Activated B cell treated with CpG ODN at 0.5 μM for 24 hours (primary cell): ENCODE measurements around the gene TAS2R30. TPM values are rescaled to one million over a fixed set of nuclear protein-coding genes. Genes with fewer than 3 reads are reported as not detected.

ENCODE experiments used
- ATAC-seq: fragments of 200-7000 bp; cut with Tn5 transposase; one replicate; pipeline ENCODE4 v1.10.0; 2021; ENCODE audit warnings: low read depth, mild to moderate bottlenecking, moderate library complexity
- CTCF ChIA-PET: fragments of 350-600 bp; sonication (Branson Sonifier 250); formaldehyde crosslinking; loops from one replicate; lab custom pipeline; 2021; ENCODE audit warnings: antibody characterized with exemption; lab: Charles Lee
- POLR2A ChIA-PET: fragments of 350-600 bp; sonication (Branson Sonifier 250); formaldehyde crosslinking; loops from one replicate; lab custom pipeline; 2021; ENCODE audit warnings: antibody characterized with exemption; lab: Charles Lee
- DNase-seq: peaks from one replicate; pipeline ENCODE4 v3.0.0; 2022
- H3K27ac Mint-ChIP-seq: one replicate; pipeline ENCODE4 v1.8.0; 2020; ENCODE audit warnings: mixed read lengths
- H3K27me3 Mint-ChIP-seq: one replicate; pipeline ENCODE4 v1.8.0; 2021; ENCODE audit warnings: mixed read lengths
- H3K36me3 Mint-ChIP-seq: one replicate; pipeline ENCODE4 v1.8.0; 2021; ENCODE audit warnings: low read depth, mixed read lengths
- H3K4me1 Mint-ChIP-seq: one replicate; pipeline ENCODE4 v1.8.0; 2021; ENCODE audit warnings: mixed read lengths
- H3K4me3 Mint-ChIP-seq: one replicate; pipeline ENCODE4 v1.8.0; 2020; ENCODE audit warnings: mild to moderate bottlenecking, mixed read lengths
- H3K9me3 Mint-ChIP-seq: one replicate; pipeline ENCODE4 v1.8.0; 2020; ENCODE audit warnings: mixed read lengths
- intact Hi-C: fragments of 100-400 bp; cut with micrococcal nuclease; formaldehyde crosslinking; loops from one replicate; pipeline ENCODE4 v1.15.1; 2024
- total RNA-seq: library from RNA; stranded (reverse); gene quantifications from 2 replicates; pipeline ENCODE4 v1.2.3, GENCODE V29; 2022
- TF ChIP-seq, protein P1 (sequence below): fragments of 200-600 bp; IDR thresholded peaks from one replicate; pipeline ENCODE4 v1.8.0; 2022; ENCODE audit warnings: antibody characterized with exemption, mild to moderate bottlenecking

Gene TAS2R30
- total RNA-seq, 1 donor from 2014 or later, result 6.3 TPM

DNA sequence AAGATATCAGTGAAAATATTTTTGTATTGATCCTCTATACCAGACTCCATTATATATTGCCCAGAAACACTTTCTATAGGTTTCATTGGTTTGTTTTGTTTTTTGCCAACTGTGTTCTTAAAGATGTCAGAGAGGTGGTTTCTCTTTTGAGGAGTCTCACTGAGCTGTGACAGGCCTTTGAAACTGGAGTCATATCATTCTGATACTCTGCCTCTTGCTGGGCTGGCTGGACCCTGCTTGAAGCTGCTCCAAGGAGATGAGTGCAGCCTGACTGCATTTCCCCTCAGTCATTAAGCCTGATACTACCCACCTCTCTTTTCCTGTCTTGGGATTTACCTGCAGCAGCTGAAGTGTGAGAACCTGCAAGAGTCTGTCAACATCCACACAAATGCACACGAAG is 16.4 kb upstream of the TAS2R30 start:
- H3K36me3 Mint-ChIP-seq, result peaks cover 31% of the 10 kb centered on the region
- no peak overlapping the region for H3K27ac Mint-ChIP-seq

DNA sequence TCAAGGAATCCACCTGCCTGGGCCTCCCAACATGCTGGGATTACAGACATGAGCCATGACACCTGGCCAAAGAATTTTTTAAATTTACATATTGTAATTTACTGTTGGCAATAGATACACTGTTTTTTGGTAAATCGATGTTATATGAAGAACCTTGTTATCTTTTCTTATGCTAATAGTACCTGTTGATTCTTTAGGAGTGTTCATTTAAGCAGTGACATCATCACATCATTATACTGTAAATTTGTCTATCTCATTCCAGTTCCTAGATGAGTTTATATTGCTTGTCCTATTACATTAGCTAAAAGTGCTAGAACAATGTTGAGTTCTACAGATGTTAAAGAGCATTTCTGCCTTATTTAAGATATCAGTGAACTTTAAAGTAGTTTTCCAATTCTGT is 13.0 kb upstream of the TAS2R30 start:
- no peak overlapping the region for H3K4me3 Mint-ChIP-seq
- TF ChIP-seq, protein P1, sequence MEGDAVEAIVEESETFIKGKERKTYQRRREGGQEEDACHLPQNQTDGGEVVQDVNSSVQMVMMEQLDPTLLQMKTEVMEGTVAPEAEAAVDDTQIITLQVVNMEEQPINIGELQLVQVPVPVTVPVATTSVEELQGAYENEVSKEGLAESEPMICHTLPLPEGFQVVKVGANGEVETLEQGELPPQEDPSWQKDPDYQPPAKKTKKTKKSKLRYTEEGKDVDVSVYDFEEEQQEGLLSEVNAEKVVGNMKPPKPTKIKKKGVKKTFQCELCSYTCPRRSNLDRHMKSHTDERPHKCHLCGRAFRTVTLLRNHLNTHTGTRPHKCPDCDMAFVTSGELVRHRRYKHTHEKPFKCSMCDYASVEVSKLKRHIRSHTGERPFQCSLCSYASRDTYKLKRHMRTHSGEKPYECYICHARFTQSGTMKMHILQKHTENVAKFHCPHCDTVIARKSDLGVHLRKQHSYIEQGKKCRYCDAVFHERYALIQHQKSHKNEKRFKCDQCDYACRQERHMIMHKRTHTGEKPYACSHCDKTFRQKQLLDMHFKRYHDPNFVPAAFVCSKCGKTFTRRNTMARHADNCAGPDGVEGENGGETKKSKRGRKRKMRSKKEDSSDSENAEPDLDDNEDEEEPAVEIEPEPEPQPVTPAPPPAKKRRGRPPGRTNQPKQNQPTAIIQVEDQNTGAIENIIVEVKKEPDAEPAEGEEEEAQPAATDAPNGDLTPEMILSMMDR, result no peak
- DNase-seq (no peak), ATAC-seq (no peak)
- ChIA-PET POLR2A (no interaction called here), CTCF (no interaction called here)
- H3K27me3 Mint-ChIP-seq, result no peaks in the 10 kb centered on the region
- H3K4me1 Mint-ChIP-seq, result peaks cover 10% of the 10 kb centered on the region
- H3K36me3 Mint-ChIP-seq, result peaks cover 34% of the 10 kb centered on the region
- no peak overlapping the region for H3K27ac Mint-ChIP-seq
- H3K9me3 Mint-ChIP-seq, result peaks cover 24% of the 10 kb centered on the region
- intact Hi-C loops, result no loop called here

More for the DNA sequence above, 16.4 kb upstream of the TAS2R30 start:
- POLR2A ChIA-PET, result no interaction called here
- intact Hi-C loops, result no loop called here
- peaks cover 2% of the 10 kb centered on the region for H3K9me3 Mint-ChIP-seq
- CTCF ChIA-PET, result no interaction called here
- no peaks in the 10 kb centered on the region for H3K27me3 Mint-ChIP-seq
- DNase-seq (no peak), ATAC-seq (no peak)
- TF ChIP-seq, protein P1, result no peak
- no peak overlapping the region for H3K4me3 Mint-ChIP-seq
- peaks cover 1% of the 10 kb centered on the region for H3K4me1 Mint-ChIP-seq

DNA sequence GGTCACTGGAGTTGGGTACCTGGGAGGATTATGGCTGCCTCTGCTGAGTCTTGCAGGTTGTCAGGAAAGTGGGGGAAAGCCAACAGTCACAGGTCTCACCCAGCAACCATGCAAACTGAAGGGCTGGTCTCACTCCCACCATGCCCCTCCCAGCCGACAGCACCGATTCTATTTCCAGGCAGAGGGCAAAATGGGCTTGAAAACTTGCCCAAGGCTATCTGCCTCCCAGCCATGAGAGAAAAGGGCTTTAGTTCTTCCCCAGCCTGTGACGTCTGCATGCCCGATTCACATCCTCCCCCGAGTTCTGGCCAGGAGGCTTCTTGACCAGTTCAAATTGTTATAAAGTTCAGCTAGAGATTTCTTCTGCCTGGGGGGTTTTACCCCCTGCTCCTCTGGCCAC is 9.9 kb upstream of the TAS2R30 start:
- H3K27me3 Mint-ChIP-seq, result no peaks in the 10 kb centered on the region
- intact Hi-C loops, result no loop called here
- H3K4me1 Mint-ChIP-seq, result peaks cover 17% of the 10 kb centered on the region
- CTCF ChIA-PET, result no interaction called here
- H3K27ac Mint-ChIP-seq, result no peak overlapping the region
- no peak for DNase-seq
- TF ChIP-seq, protein P1, result no peak
- no peak for ATAC-seq
- POLR2A ChIA-PET, result no interaction called here
- peaks cover 24% of the 10 kb centered on the region for H3K9me3 Mint-ChIP-seq
- H3K36me3 Mint-ChIP-seq, result peaks cover 25% of the 10 kb centered on the region
- no peak overlapping the region for H3K4me3 Mint-ChIP-seq

GRCh38 chr12:11143352-11143751 is 8.9 kb upstream of the TAS2R30 start:
- Mint-ChIP-seq H3K27me3 (no peaks in the 10 kb centered on the region), H3K27ac (no peak overlapping the region), H3K36me3 (peaks cover 23% of the 10 kb centered on the region), H3K9me3 (peaks cover 24% of the 10 kb centered on the region), H3K4me1 (peaks cover 17% of the 10 kb centered on the region), H3K4me3 (no peak overlapping the region)
- TF ChIP-seq, protein P1, result no peak
- intact Hi-C loops, result no loop called here
- DNase-seq (no peak), ATAC-seq (no peak)
- ChIA-PET CTCF (no interaction called here), POLR2A (no interaction called here)

GRCh38 chr12:11136075-11136474 is 1.6 kb upstream of the TAS2R30 start:
- no peak for DNase-seq
- no peak overlapping the region for H3K27ac Mint-ChIP-seq
- H3K27me3 Mint-ChIP-seq, result no peaks in the 10 kb centered on the region
- ChIA-PET CTCF (no interaction called here), POLR2A (no interaction called here)
- no peak overlapping the region for H3K4me3 Mint-ChIP-seq
- TF ChIP-seq, protein P1, result no peak
- H3K9me3 Mint-ChIP-seq, result no peaks in the 10 kb centered on the region
- H3K36me3 Mint-ChIP-seq, result peaks cover 2% of the 10 kb centered on the region
- intact Hi-C loops, result no loop called here
- ATAC-seq, result no peak
- H3K4me1 Mint-ChIP-seq, result peaks cover 11% of the 10 kb centered on the region
